DMS53 treated with DMSO at 0.1 percent for 48 hours (cell line): Measurements from ENCODE around the gene KRT28.
A peak's percentile ranks its signal among the peaks of the same experiment; 100 is the strongest.
"Not testable (repeated sequence)": the region's sequence is repeated elsewhere in the genome, so short reads cannot be mapped to it uniquely, and the experiment has no call there.

Experiments used
- DNase-seq: peaks from one replicate; lab custom pipeline; 2025; ENCODE audit not compliant: unreplicated experiment; lab: John Stamatoyannopoulos, UW

The KRT28 gene

GRCh38 chr17:40818733-40819527 lies 19.2 kb upstream of the KRT28 start:
- DNase-seq, result peak; percentile 54

GRCh38 chr17:40818343-40818732 lies 18.6 kb upstream of the KRT28 start:
- DNase-seq, result peak; percentile 29

- DNase-seq, result no peak
Observed at GRCh38 chr17:40817103-40817682, 17.4 kb upstream of the KRT28 start.

GRCh38 chr17:40816569-40816968 lies 16.8 kb upstream of the KRT28 start:
- no peak for DNase-seq

GRCh38 chr17:40815381-40815780 lies 15.6 kb upstream of the KRT28 start:
- DNase-seq, result no peak

GRCh38 chr17:40814657-40815056 lies 14.9 kb upstream of the KRT28 start:
- DNase-seq, result not testable (repeated sequence)

GRCh38 chr17:40813804-40814203 lies 14.0 kb upstream of the KRT28 start:
- no peak for DNase-seq

GRCh38 chr17:40812639-40813038 lies 12.9 kb upstream of the KRT28 start:
- no peak for DNase-seq

- no peak for DNase-seq
Observed at GRCh38 chr17:40810494-40810893, 10.7 kb upstream of the KRT28 start.

- DNase-seq, result no peak
Observed at GRCh38 chr17:40809721-40810421, 10.1 kb upstream of the KRT28 start.

GRCh38 chr17:40806131-40806530 lies 6.4 kb upstream of the KRT28 start:
- no peak for DNase-seq

GRCh38 chr17:40803617-40804082 lies 3.9 kb upstream of the KRT28 start:
- DNase-seq, result peak; percentile 78

GRCh38 chr17:40801157-40801556 lies 1.4 kb upstream of the KRT28 start:
- no peak for DNase-seq

GRCh38 chr17:40800381-40800780 lies 622 bp upstream of the KRT28 start:
- no peak for DNase-seq

- DNase-seq, result no peak
Observed at GRCh38 chr17:40796846-40797245, 2.9 kb downstream of the KRT28 start.

GRCh38 chr17:40795019-40795667 lies 4.6 kb downstream of the KRT28 start:
- no peak for DNase-seq

GRCh38 chr17:40794466-40794865 lies 5.3 kb downstream of the KRT28 start:
- no peak for DNase-seq

GRCh38 chr17:40793832-40794231 lies 5.9 kb downstream of the KRT28 start:
- no peak for DNase-seq

GRCh38 chr17:40791787-40792436 lies 7.8 kb downstream of the KRT28 start:
- DNase-seq, result peak; percentile 17

GRCh38 chr17:40791111-40791510 lies 8.6 kb downstream of the KRT28 start:
- DNase-seq, result no peak

GRCh38 chr17:40782450-40782849 lies 17.3 kb downstream of the KRT28 start, which contains the start of gene KRT27:
Gene KRT27, minus strand, starts transcription at chr17:40782550. Its CDS starts 57 bp downstream, at chr17:40782493.
- no peak for DNase-seq
